ENCODE measurements around the gene ACOX1.

DNA sequence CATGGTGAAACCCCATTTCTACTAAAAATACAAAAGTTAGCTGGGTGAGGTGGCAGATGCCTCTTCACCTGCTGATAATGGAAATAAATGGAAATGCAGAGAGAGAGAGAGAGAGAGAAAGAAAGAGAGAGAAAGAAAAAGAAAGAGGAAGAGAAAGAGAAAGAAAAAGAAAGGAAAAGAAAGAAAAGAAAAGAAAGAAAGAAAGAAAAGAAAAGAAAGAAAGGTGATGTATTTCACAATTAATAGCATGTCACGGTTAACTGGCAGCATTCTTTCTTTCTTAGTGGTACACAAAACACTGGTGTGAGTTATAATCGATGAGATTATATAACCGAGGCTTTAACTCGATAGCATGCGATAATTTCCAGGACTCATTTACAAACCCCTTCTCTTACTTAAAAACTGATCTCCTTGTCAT is 3.2 kb downstream of the ACOX1 start:
- TF ChIP-seq POLR2A (IDR thresholded peaks at IDR 0.05): no peak
- TF ChIP-seq, protein P1, sequence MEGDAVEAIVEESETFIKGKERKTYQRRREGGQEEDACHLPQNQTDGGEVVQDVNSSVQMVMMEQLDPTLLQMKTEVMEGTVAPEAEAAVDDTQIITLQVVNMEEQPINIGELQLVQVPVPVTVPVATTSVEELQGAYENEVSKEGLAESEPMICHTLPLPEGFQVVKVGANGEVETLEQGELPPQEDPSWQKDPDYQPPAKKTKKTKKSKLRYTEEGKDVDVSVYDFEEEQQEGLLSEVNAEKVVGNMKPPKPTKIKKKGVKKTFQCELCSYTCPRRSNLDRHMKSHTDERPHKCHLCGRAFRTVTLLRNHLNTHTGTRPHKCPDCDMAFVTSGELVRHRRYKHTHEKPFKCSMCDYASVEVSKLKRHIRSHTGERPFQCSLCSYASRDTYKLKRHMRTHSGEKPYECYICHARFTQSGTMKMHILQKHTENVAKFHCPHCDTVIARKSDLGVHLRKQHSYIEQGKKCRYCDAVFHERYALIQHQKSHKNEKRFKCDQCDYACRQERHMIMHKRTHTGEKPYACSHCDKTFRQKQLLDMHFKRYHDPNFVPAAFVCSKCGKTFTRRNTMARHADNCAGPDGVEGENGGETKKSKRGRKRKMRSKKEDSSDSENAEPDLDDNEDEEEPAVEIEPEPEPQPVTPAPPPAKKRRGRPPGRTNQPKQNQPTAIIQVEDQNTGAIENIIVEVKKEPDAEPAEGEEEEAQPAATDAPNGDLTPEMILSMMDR (IDR thresholded peaks at IDR 0.05): no peak

All from stomach (tissue), 4 donors.